Gastroesophageal sphincter (tissue), 4 donors: Measurements from ENCODE around the gene VCL. TPM values are rescaled to one million over a fixed set of nuclear protein-coding genes. Genes with fewer than 3 reads are reported as not detected.
"Not testable (repeated sequence)": the region's sequence is repeated elsewhere in the genome, so short reads cannot be mapped to it uniquely, and the experiment has no call there.

Experiments
- ATAC-seq: fragments of 150-250 bp; one replicate; pipeline ENCODE4 v1.9.1; 2016; ENCODE audit warnings: mild to moderate bottlenecking, moderate library complexity
- H3K27ac ChIP-seq, 4 donors: fragments of 200-600 bp; sonication (generic) in 3 of 4; 1 replicate in 3 of 4; 2 replicates in 1 of 4; pipeline ENCODE4 v1.5.1; 2016 to 2019
- H3K27me3 ChIP-seq: fragments of 200-600 bp; sonication (generic); one replicate; pipeline ENCODE4 v1.5.1; 2019
- H3K36me3 ChIP-seq, 2 donors: fragments of 200-600 bp; sonication (generic); one replicate each; pipeline ENCODE4 v1.5.1; 2019; ENCODE audit warnings: control low read depth in 1 of 2
- H3K4me1 ChIP-seq, 3 donors: fragments of 200-600 bp; sonication (generic); 1 replicate in 2 of 3; 2 replicates in 1 of 3; pipeline ENCODE4 v1.5.1; 2016 to 2019; ENCODE audit warnings: control low read depth in 2 of 3
- H3K4me3 ChIP-seq, 2 donors: fragments of 200-600 bp; sonication (generic); one replicate each; pipeline ENCODE4 v1.5.1; 2019; ENCODE audit warnings: mild to moderate bottlenecking in 1 of 2, moderate library complexity in 1 of 2
- H3K9me3 ChIP-seq, 3 donors: fragments of 200-600 bp; sonication (generic); one replicate each; pipeline ENCODE4 v1.5.1; 2017 to 2019; ENCODE audit warnings: control low read depth in 2 of 3
- CTCF ChIP-seq, 4 experiments: fragments of 200-600 bp in 2 of 4; fragments of 450-650 bp in 2 of 4; sonication (generic) in 1 of 4; IDR thresholded peaks; one replicate each; pipeline ENCODE4 v1.5.1; 2017 to 2019; ENCODE audit warnings: antibody characterized with exemption in 4 of 4, mild to moderate bottlenecking in 2 of 4, moderate library complexity in 2 of 4
- EP300 ChIP-seq: sonication (generic); formaldehyde crosslinking; IDR thresholded peaks from one replicate; pipeline ENCODE4 v1.6.1; 2017; ENCODE audit warnings: antibody characterized with exemption, mild to moderate bottlenecking
- POLR2A ChIP-seq, 2 donors: fragments of 450-650 bp; IDR thresholded peaks; one replicate each; pipeline ENCODE4 v1.6.1; 2017; ENCODE audit warnings: antibody characterized with exemption in 2 of 2, mild to moderate bottlenecking in 2 of 2, moderate library complexity in 1 of 2
- POLR2AphosphoS5 ChIP-seq: sonication (generic); formaldehyde crosslinking; IDR thresholded peaks from one replicate; pipeline ENCODE4 v1.6.1; 2017; ENCODE audit warnings: antibody characterized with exemption
- WGBS, 2 donors: methylation state at CpG; one replicate each; pipeline ENCODE4 v1.1.5; 2018; ENCODE audit warnings: low coverage in 1 of 2; 5-methylcytosine and 5-hydroxymethylcytosine counted together
- total RNA-seq, 4 donors: library from RNA; depleted of rRNA; stranded (reverse); fragments of >200 nt; gene quantifications; one replicate each; pipeline ENCODE4 v1.1.0, GENCODE V29; 2016

Gene VCL
- total RNA-seq, 4 donors from 2014 or later, result 433 to 615 (median 440) TPM

GRCh38 chr10:73998929-73999691 is 1.2 kb downstream of the VCL start:
- TF ChIP-seq POLR2AphosphoS5, result peak; percentile 48
- TF ChIP-seq POLR2A (IDR thresholded peaks at IDR 0.05), result peak; percentile 8 to 14
- peak; percentile 40 to 75 (median 62) for TF ChIP-seq CTCF (IDR thresholded peaks at IDR 0.05)
- TF ChIP-seq EP300, result no peak
- Histone ChIP-seq H3K36me3 (no peaks in the 10 kb centered on the region), H3K27ac (peak overlapping the region; percentile 94 to 99 (median 98)), H3K27me3 (no peaks in the 10 kb centered on the region), H3K4me3 (peak overlapping the region; percentile 89 to 100), H3K9me3 (no peaks in the 10 kb centered on the region), H3K4me1 (peaks cover 3 to 56% (median 12%) of the 10 kb centered on the region in 3 donors)
- peak; percentile 45 for ATAC-seq
- 0 to 3% methylated on average over 5 to 10 of the region's 14 CpGs for WGBS, 2 donors

GRCh38 chr10:73999703-74000102 is 1.8 kb downstream of the VCL start:
- 0 to 14% methylated on average over 1 of the region's 1 CpG for WGBS, 2 donors
- no peak for ATAC-seq
- TF ChIP-seq CTCF (IDR thresholded peaks at IDR 0.05) (no peak), POLR2AphosphoS5 (no peak), EP300 (no peak), POLR2A (IDR thresholded peaks at IDR 0.05) (no peak)

GRCh38 chr10:74000244-74000643 is 2.3 kb downstream of the VCL start:
- 59 to 80% methylated on average over 1 to 10 of the region's 11 CpGs for WGBS, 2 donors
- peak overlapping the region in 3 of 4 donors; percentile 94 to 99 (median 99) for H3K27ac ChIP-seq
- peaks cover 3 to 67% (median 12%) of the 10 kb centered on the region in 3 donors for H3K4me1 ChIP-seq
- H3K9me3 ChIP-seq, ATAC-seq, H3K27me3 ChIP-seq, H3K36me3 ChIP-seq: not testable (repeated sequence)
- peak overlapping the region; percentile 89 to 100 for H3K4me3 ChIP-seq

More at GRCh38 chr10:73999703-74000102, 1.8 kb downstream of the VCL start:
- H3K4me3 ChIP-seq, result peak overlapping the region; percentile 89 to 100
- H3K4me1 ChIP-seq, result peaks cover 3 to 62% (median 12%) of the 10 kb centered on the region in 3 donors
- no peaks in the 10 kb centered on the region for H3K9me3 ChIP-seq
- H3K27me3 ChIP-seq, result no peaks in the 10 kb centered on the region
- H3K36me3 ChIP-seq, result no peaks in the 10 kb centered on the region
- peak overlapping the region; percentile 94 to 99 (median 98) for H3K27ac ChIP-seq

- peak overlapping the region; percentile 89 to 100 for H3K4me3 ChIP-seq
- no peaks in the 10 kb centered on the region for H3K27me3 ChIP-seq
- no peaks in the 10 kb centered on the region for H3K9me3 ChIP-seq
- peaks cover 3 to 76% (median 15%) of the 10 kb centered on the region in 3 donors for H3K4me1 ChIP-seq
- TF ChIP-seq POLR2A (IDR thresholded peaks at IDR 0.05) (no peak), CTCF (IDR thresholded peaks at IDR 0.05) (no peak), EP300 (no peak), POLR2AphosphoS5 (no peak)
- WGBS, 2 donors, result 30 to 48% methylated on average over 5 to 7 of the region's 7 CpGs
- H3K27ac ChIP-seq, result peak overlapping the region in 3 of 4 donors; percentile 94 to 99 (median 99)
- ATAC-seq, result no peak
- H3K36me3 ChIP-seq, result no peaks in the 10 kb centered on the region
These were observed 3.2 kb downstream of the VCL start for GRCh38 chr10:74000892-74001669.

- no peaks in the 10 kb centered on the region for H3K36me3 ChIP-seq
- TF ChIP-seq POLR2AphosphoS5 (no peak), POLR2A (IDR thresholded peaks at IDR 0.05) (no peak), CTCF (IDR thresholded peaks at IDR 0.05) (no peak), EP300 (no peak)
- H3K4me3 ChIP-seq, result no peak overlapping the region
- peaks cover 4 to 100% (median 22%) of the 10 kb centered on the region in 3 donors for H3K4me1 ChIP-seq
- peak overlapping the region in 3 of 4 donors; percentile 10 to 99 (median 10) for H3K27ac ChIP-seq
- WGBS, 2 donors, result 39 to 63% methylated on average over 1 of the region's 1 CpG
- ATAC-seq, result no peak
- no peaks in the 10 kb centered on the region for H3K9me3 ChIP-seq
- H3K27me3 ChIP-seq, result no peaks in the 10 kb centered on the region
These were observed 8.4 kb downstream of the VCL start for GRCh38 chr10:74006269-74006668.
